ENCODE measurements around the gene THAP3.

Gene THAP3

DNA sequence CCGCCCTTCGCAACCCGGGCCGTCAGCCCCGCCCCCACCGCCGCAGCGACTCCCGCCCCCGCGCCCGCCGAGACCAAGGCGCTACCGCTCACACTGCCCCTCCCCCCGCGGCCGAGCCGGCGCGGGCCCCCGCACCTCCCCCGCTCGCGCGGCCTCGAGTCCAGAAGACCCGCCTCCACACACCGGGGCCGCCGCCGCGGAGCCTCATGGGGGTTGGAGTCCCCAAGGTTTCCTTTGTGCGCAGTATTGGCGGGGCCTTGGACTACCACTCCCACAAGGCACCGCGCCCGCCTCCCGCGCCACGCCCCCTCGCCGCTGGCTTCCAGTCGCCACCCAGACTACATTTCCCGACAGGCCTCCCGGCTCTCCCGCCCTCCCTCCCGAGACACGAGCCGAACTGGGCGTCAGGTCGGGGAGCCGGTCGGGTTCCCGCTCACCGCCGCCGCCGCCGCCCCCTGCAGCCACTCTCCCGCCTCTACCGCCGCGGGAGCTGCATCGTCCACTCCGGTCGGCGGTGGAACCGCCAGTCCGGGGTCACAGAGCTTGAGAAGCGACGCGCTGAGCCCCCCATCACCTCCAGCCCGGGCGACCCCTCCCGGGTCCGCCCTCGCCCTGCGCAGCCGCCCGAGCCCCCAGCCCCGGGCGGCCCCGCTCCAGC lies 11.2 kb upstream of the THAP3 start, which contains the start of gene PHF13:
PHF13 (plus strand) TSS at position 371 of the 658 bp plus-strand sequence. CDS start 336 bp downstream, outside the sequence.
- DNase-seq, result peak; percentile 99

DNA sequence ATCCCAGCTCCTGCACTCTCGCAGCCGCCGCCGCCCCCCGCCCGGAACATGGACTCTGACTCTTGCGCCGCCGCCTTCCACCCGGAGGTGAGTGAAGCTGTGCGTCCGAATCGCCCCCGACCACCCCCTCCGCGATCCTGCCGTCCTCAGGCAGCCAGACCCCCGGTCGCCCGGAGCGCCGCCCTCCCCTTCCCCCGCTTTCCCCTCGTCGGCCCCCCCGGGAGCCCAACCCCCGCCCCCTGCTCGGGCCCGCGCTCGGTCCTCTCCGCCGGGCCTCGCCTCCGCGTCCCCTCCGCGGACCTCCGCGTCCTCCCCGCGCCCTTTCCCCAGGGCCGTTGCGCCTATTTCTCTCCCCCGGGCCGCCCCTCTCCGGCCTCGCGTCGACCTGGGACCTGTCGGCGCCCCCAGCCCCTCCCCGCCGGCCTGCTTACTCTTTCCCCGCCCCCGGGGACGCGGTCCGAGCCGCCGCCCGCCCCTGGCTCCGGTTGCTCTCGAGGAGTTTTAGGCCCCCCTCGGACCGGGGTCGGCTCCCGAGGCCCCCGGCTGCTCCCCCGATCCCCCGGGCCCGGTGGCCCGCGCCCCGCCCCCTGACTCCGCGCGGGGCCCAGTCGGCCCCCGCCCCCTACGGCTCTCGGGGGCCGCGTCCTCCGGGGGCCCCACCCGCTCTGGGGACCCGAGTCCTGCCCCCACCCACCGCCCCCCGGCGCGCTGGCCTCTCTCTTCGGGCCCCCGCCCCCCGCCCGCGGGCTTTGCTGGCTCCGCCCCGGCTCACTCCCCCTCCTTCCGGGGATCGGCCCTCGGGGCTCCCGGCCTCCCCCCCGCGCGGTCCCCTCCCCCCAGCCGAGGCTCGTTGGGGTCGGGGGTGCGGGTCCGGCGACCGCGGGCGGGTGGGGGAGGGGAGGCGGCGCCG lies 10.4 kb upstream of the THAP3 start:
- DNase-seq, result no peak

DNA sequence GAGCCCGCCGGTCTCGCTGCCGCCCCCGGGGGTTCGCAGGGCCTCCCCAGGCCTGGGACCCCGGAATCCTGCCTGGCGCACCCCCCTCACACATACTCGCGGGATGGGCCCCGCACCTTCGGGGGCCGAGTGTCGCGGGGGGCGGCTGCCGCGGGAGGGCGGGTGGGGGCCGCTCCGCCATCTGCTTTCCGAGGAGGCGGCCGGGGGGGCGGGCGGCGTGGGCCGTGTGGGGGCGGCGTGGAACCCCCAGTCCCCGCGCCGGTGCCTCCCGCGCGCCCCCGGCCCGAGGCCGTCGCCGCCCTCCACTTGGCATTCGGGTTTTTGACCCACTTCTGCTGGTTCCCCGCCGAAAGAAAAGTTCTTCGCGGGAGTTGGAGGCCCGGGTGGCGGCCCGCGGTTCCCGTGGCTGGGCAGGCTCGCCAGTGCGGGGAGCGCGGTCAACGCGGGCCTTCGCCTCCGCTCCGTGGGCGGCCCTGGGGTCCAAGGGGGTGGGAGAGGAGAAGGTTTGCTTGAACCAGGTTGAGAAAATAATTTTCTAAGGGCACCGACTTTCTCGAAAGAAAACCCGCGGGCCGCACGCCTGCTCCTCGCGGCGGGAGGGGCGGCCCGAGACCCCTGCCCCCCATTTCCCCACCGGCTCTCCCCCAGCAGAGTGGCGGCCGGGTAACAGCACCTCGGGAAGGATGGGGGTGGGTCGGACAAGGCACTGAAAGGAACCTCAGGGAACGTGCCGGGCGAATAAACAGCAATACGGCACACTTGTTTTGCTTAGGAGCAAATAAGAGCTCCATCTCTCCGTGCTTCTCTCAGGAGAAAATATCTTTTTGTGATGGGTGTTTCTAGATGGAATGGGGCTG lies 9.5 kb upstream of the THAP3 start:
- no peak for DNase-seq

DNA sequence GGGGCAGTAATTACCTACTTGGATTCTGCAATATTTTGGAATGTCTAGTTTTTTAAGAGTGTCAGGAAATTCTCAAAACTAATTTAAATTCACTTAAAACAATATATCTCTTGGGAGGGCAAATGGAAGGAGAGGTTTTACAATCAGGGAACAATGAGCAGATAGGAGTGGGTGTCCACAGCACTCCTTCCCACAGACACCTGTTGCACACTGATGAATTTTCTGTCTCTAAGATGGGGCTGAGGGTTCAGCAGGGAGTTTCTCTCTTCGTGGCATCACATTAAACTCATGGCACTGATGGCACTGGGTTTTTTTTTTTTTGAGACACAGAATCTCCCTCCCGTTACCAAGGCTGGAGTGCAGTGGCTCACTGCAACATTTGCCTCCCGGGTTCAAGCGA lies 5.6 kb upstream of the THAP3 start:
- no peak for DNase-seq

DNA sequence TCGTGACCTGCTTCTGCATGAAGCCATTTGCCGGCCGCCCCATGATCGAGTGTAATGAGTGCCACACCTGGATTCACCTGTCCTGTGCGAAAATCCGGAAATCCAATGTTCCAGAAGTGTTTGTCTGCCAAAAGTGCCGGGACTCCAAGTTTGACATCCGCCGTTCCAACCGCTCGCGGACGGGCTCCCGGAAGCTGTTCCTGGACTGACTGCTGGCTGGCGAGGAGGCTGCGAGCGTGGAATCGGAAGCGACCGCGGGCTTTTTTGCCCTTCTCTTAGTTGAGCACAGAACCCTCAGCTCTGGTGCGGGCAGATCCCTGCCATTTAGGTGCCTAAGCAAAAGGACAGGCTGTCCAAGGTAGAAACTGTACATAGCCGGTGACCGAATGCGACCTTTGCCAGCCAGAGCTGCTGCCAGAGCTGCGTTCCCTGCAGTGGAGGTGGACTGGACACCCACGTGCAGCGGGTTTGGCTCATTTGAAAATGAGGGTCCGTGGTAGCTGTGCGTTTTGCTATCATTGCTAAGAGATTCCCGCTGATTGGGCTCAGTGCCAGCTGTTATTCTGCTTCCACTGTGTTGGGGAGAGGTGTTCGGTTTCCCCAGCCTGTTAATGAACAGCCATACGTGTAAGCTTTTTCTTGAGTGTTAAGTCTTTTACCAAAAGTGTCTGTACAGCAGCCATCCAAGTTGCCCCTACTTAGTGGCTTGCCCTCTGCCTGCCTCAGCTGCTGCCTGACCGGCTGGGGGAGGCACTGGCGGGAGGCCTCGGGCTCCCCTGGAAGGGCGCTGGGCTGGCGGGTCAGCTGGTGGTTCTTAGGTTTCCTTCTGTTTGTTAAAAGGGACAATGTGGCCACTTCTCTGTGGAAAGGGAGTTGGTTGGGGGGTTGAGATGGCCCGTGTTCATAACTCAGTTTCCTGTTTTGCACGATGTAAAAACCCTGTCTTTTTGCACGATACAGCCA lies 3.0 kb upstream of the THAP3 start:
- DNase-seq, result no peak

DNA sequence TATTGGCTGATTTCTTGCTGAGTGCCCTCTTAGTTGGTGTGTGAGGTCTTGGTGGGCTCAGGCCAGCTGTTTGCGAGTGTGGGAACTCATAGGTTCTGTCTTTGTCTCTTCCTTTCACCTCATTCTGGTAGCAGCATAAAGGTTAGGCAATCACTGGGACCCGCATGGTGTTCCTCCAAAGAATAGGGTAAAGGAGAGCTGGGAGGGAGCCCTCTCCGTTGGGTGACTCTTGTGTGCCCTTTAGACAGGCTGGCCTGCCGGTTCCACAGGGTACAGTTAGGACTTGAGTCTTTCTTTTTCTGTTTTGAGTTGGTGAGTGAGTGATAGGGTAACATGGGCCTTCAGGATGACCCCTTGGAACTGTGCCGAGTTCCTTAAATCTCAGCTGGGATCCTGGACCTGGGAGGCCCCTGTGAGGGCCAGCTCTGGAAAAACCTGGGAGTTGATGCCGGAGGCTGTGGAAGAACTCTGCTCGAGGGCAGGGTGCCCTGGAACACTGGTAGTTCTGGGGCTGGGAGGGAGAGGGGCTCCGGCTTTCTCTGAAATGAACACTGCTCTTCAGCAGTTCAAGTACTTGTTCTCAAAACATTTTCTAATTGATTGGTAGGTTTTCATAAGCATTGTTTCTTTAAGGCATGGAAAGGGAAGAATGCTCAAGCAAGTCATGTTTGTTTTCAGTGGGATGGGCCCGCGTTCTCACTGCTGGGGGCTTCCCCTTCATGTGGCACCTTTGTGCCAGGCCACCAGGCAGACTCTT lies 2.1 kb upstream of the THAP3 start:
- DNase-seq, result no peak

DNA sequence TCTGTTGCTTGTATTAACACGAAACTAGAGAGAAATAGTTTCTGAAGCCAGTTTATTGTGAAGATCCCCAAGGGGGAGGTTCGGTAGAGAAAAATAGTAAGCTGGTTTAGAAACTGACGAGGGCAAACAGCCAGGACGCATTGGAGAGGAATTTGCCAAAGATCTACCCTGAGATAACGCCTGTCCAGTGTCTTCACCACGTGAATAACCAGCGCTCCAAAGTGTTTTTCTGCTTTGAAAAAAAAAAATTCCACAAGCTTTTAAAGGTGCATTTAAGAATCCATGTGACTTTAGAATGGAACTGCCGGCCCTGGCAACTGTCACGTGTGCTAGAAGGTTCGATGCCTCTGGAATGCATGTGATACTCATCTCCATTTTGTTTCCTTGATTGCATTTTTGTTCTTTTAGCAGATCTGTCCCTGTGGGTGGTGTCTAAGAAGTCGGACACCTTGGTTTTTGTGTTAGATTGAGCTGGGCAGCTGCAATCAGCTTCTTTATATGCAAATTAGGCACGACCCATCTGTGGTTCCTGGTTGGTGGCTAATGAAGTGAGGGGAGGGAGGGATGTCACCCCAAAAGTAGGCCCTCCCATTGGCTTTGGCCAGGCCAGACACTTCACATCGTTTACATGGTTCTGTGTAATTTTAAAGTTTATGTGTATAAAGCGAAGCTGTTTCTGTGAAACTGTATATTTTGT lies 1.3 kb upstream of the THAP3 start:
- no peak for DNase-seq

DNA sequence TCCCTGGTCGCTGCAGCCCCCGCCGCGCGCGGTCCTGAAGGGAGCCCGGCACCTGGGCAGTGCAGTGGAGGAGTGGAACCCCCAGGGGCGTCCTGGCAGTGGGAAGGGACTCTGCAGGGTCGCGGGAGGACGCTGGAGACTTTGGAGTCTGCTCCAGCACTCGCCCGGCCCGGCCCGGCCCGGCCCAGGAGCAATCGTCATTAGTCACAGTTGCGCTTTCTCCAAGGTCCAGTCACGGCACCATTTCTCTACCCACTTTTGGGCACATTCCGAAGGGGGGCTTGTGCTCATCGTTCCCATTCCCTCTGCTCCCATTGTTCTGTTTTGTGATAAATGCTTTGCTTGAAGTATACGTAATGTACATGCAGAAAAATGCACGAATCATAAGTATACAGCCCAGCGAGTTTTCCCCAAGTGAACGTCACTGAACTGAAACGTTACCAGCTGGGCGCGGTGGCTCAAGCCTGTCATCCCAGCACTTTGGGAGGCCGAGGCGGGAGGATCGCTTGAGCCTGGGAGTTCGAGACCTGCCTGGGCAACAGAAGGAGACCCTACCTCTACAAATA lies 999 bp downstream of the THAP3 start:
- DNase-seq, result no peak

DNA sequence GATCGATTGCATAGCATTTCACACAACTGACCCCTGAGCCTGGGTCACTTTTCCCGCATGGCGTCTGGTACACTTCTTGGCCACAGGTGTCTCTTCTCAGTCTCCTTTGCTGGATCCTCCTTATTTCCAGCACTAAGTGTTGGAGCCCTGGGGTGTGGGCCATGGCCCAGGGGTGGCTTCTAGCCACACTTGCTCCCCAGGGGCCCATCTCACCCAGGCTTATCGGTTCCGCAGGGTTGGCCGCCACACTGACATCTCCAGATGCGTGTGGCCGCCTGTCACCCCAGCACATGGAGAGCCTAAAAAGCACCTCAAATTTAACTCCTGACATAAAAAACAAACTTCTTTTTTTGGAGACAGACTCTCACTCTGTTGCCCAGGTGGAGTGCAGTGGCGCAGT lies 2.4 kb downstream of the THAP3 start:
- DNase-seq, result no peak

DNA sequence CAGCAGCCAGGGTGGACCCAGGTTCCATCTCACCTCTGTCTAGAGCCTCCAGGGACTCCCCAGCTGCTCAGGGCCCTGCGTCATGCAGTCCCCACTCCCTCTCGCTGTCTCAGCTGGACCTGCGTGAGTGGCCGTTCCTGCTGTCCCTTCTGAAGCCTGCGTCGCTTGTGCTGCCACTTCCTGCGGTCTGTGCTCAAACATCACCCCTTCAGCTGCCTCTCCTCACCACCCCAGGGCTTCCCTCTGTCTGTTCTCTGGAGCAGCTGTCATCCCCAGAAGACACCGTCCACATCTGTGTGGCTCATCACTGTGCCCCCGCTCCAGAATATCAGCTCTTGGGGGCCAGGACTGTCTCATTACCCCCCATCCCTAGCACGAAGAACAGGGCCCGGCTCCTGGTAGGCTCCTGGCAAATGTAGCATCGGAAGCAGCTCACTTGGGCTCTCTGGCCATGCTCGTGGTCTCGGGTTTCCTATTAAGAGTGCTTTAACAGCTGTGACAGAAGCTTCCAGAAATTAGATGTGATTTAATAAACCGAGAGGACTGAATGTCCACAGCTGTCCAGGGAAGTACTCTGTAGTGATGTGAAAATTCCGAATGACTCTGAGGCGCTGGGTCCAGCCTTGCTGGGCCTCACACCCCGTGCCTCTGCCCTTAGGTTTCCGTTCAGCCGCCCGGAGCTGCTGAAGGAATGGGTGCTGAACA lies 3.3 kb downstream of the THAP3 start:
- DNase-seq, result no peak

DNA sequence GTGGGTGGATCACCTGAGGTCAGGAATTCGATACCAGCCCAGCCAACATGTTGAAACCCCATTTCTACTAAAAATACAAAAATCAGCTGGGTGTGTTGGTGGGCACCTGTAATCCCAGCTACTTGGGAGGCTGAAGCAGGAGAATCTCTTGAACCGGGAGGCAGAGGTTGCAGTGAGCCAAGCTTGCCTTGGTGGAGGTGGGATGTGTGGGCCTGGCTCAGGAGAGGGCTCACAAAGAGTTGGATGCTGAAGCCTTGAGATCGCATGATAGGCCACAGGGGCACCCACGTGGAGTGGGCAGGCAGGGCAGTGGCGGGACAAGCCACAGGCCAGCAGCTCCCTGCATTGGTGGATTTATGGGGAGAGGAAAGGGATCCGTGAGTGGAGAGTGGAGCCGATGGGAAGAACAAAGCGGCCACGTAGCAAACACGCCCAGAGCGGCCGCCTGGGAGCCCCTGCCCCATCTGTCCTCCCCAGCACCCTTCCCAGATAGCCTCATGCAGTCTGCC lies 4.4 kb downstream of the THAP3 start:
- DNase-seq, result no peak

DNA sequence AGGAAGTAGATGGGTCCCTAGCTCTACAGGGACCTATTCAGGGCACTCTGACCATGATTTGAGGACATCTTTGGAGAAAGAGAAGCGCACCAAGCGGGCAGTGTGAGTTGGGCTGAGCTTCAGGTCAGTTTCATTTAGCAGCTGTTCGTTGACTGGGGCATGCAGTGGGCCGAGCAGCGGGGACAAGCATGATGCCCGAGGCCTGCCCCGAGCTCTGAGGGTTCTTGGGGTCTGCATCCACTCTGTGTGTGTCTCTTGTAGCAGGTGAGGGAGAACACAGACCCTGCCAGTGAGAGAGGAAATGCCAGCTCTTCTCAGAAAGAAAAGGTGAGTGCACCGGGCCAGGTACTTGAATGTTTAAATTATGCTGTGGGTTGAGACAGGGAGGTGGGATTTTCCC lies 5.4 kb downstream of the THAP3 start:
- no peak for DNase-seq

DNA sequence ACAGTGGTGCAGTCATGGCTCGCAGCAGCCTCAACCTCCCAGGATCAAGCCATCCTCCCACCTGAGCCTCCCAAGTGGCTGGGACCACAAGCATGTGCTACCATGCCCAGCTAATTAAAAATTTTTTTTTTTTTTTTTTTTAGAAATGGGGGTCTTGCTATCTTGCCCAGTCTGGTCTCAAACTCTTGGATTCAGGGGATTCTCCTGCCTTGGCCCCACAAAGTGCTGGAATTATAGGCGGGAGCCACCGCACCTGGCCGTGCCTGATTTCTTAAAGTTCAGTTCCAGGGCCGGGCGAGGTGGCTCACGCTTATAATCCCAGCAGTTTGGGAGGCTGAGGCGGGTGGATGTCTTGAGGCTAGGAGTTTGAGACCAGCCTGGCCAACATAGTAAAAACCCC lies 6.4 kb downstream of the THAP3 start:
- no peak for DNase-seq

DNA sequence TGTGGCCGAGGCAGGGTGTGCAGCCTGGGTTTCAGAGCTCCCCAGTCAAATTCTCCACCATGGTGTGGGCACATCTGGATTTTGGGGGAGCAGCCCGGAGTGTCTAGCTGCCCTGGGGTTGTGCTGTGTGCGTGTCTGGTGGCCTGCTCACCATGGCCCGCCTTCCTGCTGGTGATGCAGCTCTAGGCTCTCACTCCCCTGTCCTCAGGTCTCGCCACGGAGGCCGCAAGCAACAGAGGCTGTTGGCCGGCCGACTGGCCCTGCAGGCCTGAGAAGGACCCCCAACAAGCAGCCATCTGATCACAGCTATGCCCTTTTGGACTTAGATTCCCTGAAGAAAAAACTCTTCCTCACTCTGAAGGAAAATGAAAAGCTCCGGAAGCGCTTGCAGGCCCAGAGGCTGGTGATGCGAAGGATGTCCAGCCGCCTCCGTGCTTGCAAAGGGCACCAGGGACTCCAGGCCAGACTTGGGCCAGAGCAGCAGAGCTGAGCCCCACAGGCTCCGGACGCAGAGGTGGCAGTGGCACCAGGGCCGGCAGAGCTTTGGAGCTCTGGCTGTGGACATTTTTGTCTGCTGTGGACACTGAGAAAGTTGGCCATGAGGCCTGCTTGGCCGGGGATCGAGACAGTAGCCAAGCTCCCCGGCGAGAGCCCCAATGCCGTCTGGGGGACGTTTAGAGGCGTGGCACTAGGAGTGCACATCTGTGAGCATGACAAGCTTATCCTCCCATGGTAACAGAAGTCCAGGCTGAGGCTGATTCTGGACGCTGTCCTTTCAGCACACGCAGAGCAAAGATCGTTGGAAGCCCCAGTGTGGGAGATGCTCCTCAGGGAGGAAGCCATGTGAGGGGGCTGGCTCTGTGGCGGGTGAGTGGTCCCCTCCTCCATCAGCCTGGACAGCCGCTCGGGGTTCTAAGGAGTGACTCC lies 8.2 kb downstream of the THAP3 start:
- DNase-seq, result no peak

DNA sequence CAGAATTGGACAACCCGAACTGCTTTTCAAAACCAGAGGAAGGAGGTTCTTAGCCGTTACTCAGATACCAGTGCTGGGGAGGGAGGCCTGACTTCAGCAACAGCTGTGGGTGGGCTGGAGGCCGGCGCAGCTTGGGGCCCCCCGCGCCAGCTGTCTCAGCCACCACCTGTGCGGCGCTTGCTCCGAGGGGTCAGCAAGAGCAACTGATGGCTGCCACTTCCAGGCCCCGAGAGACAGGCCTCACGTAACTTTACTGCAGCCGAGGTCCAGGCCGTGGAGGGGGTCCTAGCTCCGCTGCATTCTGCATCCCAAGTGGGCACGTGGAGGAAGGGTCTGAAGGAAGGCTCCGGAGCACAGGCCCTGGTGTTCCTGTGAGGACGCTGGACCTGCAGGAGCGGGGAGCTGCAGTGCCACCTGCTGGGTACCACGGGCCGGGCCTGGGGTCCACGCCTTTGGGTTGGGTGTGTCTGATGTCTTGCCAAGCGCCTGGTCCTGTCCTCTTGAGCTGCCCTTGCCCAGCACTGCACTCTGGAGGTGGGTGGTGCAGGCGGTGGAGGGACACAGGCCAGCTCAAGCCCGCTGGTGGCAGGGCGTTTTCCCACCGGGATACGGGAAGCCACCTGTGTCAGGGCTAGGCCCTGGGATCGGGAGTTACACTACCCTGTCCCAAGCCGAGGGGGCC lies 9.8 kb downstream of the THAP3 start:
- DNase-seq, result no peak

DNA sequence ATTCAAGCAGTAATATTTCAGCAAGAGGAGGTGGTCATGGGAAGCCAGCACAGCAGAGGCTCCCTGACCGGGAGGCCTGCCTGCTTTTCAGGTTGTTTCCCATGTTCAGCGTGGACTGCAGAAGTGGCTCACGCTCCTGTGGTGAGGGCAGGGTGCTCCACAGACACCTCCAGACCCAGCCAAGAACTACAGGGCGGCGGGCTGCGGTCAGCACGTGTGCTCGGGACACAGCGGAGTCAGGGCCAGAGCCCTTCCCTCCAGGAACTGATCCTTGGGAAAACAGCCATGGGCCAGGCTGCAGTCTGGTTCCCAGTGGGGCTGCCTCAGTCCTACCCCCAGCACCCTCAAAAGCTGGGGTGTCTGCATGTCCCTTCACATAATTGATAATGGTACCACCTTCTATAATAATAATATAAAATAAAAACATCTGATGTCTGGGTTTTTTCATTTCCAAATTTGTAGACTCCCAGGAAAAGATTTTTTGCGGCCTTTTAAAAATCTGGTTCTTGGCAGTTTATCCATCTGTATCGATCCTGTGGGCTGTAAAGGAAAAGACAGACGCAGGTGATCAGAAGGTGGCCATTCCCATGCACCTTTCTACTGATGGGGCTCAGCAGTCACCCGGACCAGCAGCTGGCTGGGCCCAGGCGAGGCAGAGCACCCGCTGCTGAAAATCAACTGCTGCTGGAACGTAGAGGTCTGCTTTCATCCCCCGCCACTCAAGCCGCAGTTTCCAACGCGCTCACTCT lies 10.7 kb downstream of the THAP3 start:
- no peak for DNase-seq

All from NCI-H2227 treated with DMSO at 0.1 percent for 48 hours (cell line).